ENCODE measurements around the gene ARVCF. TPM values are rescaled to one million over a fixed set of nuclear protein-coding genes. Genes with fewer than 3 reads are reported as not detected.

Gene ARVCF
- total RNA-seq, 4 donors from 2014 or later, result 1.5 to 15.3 (median 7.5) TPM

DNA sequence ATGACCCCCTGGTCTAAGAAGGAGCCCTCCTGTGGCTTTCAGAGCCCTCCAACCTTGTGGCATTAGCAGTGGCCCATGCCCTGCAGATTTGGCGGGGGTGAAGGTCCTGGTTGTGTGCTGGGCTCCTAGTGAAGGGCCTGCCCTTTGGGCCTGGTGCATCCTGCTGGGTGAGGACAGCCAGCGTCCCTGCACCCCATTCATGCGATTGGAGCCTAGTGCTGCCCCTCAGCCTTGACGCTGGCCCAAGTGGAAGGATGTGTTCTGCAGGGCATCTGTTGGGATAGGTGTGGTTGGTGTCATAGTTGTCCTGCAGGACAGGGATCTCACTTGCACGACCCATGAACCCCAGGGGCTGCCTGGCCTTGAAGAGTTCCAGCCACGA is 35.3 kb upstream of the ARVCF start:
- TF ChIP-seq, protein P1, sequence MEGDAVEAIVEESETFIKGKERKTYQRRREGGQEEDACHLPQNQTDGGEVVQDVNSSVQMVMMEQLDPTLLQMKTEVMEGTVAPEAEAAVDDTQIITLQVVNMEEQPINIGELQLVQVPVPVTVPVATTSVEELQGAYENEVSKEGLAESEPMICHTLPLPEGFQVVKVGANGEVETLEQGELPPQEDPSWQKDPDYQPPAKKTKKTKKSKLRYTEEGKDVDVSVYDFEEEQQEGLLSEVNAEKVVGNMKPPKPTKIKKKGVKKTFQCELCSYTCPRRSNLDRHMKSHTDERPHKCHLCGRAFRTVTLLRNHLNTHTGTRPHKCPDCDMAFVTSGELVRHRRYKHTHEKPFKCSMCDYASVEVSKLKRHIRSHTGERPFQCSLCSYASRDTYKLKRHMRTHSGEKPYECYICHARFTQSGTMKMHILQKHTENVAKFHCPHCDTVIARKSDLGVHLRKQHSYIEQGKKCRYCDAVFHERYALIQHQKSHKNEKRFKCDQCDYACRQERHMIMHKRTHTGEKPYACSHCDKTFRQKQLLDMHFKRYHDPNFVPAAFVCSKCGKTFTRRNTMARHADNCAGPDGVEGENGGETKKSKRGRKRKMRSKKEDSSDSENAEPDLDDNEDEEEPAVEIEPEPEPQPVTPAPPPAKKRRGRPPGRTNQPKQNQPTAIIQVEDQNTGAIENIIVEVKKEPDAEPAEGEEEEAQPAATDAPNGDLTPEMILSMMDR (IDR thresholded peaks at IDR 0.05; ENCODE audit: low read depth), result no peak

DNA sequence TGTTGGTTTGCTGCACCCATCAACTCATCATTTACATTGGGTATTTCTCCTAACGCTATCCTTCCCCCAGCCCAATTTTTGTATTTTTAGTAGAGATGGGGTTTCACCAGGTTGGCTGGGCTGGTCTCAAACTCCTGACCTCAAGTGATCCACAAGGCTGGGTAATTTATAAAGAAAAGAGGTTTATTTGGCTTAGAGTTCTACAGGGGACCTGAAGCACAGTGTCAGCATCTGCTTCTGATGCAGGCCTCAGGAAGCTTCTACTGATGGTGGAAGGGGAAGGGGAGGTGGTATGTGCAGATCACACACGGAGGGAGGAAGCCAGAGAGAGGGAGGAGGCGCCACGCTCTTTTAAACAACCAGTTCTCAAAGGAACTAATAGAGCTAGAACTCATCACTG is 30.1 kb upstream of the ARVCF start:
- TF ChIP-seq, protein P1 (IDR thresholded peaks at IDR 0.05; ENCODE audit: low read depth), result no peak

- TF ChIP-seq, protein P1 (IDR thresholded peaks at IDR 0.05; ENCODE audit: low read depth), result no peak
Observed at GRCh38 chr22:20044495-20045151, 28.0 kb upstream of the ARVCF start.

DNA sequence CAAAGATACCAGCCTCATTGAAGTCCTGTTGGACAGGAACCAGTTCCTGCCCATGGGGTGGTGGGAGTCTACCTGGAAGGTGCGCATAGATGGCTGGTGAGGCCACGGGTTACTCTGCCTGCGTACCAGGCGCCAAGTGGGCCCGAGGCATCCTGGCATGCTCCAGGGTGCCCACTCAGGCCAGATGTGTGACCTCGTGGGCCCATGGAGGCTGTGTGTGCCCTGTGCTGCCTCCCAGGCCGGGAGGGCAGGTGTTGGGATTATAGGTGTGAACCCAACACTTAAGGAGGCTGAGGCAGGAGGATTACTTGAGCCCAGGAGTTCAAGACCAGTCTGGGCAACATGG is 27.3 kb upstream of the ARVCF start:
- TF ChIP-seq, protein P1 (IDR thresholded peaks at IDR 0.05; ENCODE audit: low read depth), result no peak

DNA sequence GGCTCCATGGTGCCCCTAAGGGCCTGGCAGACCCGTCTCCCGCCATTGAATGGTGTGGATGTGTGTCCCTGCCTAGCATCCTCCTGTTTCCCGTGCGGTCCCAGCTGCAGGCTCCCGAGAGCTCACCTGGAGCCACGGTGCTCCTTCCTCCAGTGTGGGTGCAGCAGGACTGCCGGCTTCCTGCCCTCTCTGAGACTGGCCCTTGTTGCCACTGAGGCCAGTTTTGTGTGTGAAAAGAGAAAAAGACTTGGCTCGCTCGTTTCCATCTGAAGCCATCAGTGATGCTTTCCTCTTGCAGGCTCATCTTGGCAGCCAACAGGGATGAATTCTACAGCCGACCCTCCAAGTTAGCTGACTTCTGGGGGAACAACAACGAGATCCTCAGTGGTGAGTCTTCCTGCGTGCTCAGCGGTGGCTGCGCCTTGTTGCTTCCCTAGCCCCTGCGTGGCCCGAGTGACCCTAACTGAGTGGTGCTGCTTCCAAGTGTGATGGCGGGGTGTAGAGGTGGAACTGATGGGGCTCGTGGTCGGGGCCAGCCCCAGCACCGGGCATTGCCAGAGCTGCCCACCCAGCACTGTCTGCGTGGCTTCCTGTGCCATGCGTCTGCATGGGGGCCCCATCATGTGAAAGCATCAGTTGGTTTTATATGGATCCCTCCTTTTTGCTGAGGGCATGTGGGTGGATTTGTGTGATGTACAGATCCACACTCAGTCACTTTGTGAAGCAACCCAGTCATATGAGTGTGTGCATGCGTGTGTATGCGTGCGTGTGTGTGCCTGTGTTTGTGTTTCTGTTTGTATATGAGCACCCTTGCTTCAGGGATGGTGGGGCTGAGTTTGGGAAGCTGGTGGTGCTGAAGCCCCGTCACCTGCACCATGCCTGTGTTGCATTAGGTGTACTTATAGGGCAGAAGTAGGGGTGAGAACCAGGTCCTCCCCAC is 26.7 kb upstream of the ARVCF start:
- TF ChIP-seq, protein P1 (IDR thresholded peaks at IDR 0.05; ENCODE audit: low read depth), result no peak

GRCh38 chr22:20040327-20041200 is 23.9 kb upstream of the ARVCF start:
- TF ChIP-seq, protein P1 (IDR thresholded peaks at IDR 0.05; ENCODE audit: low read depth), result no peak
